Measurements from ENCODE around the gene TNRC18.
A peak's percentile ranks its signal among the peaks of the same experiment; 100 is the strongest.

TNRC18 gene

GRCh38 chr7:5433181-5433580 lies 9.5 kb upstream of the TNRC18 start:
- DNase-seq (ENCODE audit: low read depth), result no peak
- no peak for TF ChIP-seq CTCF (conservative IDR thresholded peaks at IDR 0.05; ENCODE audit: low read depth, low read length)
- no peak overlapping the region for H3K4me3 ChIP-seq (ENCODE audit: low read depth, low read length)

- no peak overlapping the region for H3K4me3 ChIP-seq (ENCODE audit: low read depth, low read length)
- no peak for DNase-seq (ENCODE audit: low read depth)
- no peak for TF ChIP-seq CTCF (conservative IDR thresholded peaks at IDR 0.05; ENCODE audit: low read depth, low read length)
Observed at GRCh38 chr7:5432691-5433090, 9.1 kb upstream of the TNRC18 start.

GRCh38 chr7:5431560-5432015 lies 8.0 kb upstream of the TNRC18 start:
- DNase-seq (ENCODE audit: low read depth), result peak; percentile 24
- TF ChIP-seq CTCF (conservative IDR thresholded peaks at IDR 0.05; ENCODE audit: low read depth, low read length), result no peak
- no peak overlapping the region for H3K4me3 ChIP-seq (ENCODE audit: low read depth, low read length)

GRCh38 chr7:5430612-5430947 lies 6.9 kb upstream of the TNRC18 start:
- no peak for TF ChIP-seq CTCF (conservative IDR thresholded peaks at IDR 0.05; ENCODE audit: low read depth, low read length)

GRCh38 chr7:5429857-5430611 lies 6.4 kb upstream of the TNRC18 start:
- peak; percentile 15 for DNase-seq (ENCODE audit: low read depth)
- TF ChIP-seq CTCF (conservative IDR thresholded peaks at IDR 0.05; ENCODE audit: low read depth, low read length), result no peak
- peak overlapping the region; percentile 88 for H3K4me3 ChIP-seq (ENCODE audit: low read depth, low read length)

More at GRCh38 chr7:5430612-5430947, 6.9 kb upstream of the TNRC18 start:
- no peak overlapping the region for H3K4me3 ChIP-seq (ENCODE audit: low read depth, low read length)
- no peak for DNase-seq (ENCODE audit: low read depth)

GRCh38 chr7:5429253-5429856 lies 5.7 kb upstream of the TNRC18 start:
- no peak for TF ChIP-seq CTCF (conservative IDR thresholded peaks at IDR 0.05; ENCODE audit: low read depth, low read length)
- DNase-seq (ENCODE audit: low read depth), result peak; percentile 80
- peak overlapping the region; percentile 88 for H3K4me3 ChIP-seq (ENCODE audit: low read depth, low read length)
